ENCODE measurements around the gene PHF11. TPM values are rescaled to one million over a fixed set of nuclear protein-coding genes. Genes with fewer than 3 reads are reported as not detected.

PHF11 gene
- total RNA-seq, 1 donor from 2014 or later, result 34.3 TPM

- Mint-ChIP-seq H3K4me3 (ENCODE audit: low read depth) (no peak overlapping the region), H3K4me1 (ENCODE audit: low read depth) (peaks cover 4% of the 10 kb centered on the region), H3K27me3 (no peaks in the 10 kb centered on the region), H3K36me3 (ENCODE audit: insufficient read depth) (peaks cover 14% of the 10 kb centered on the region), H3K27ac (no peak overlapping the region), H3K9me3 (ENCODE audit: low read depth) (no peaks in the 10 kb centered on the region)
- DNase-seq (ENCODE audit: low spot score, unreplicated experiment), result no peak
- TF ChIP-seq CTCF (IDR thresholded peaks at IDR 0.05; ENCODE audit: unreplicated experiment), result no peak
Observed at GRCh38 chr13:49540552-49540951, 44.8 kb downstream of the PHF11 start.

GRCh38 chr13:49543656-49544055 lies 47.9 kb downstream of the PHF11 start:
- Mint-ChIP-seq H3K4me1 (ENCODE audit: low read depth) (peaks cover 10% of the 10 kb centered on the region), H3K36me3 (ENCODE audit: insufficient read depth) (peaks cover 19% of the 10 kb centered on the region), H3K27ac (no peak overlapping the region), H3K27me3 (no peaks in the 10 kb centered on the region), H3K9me3 (ENCODE audit: low read depth) (no peaks in the 10 kb centered on the region), H3K4me3 (ENCODE audit: low read depth) (no peak overlapping the region)
- no peak for DNase-seq (ENCODE audit: low spot score, unreplicated experiment)
- TF ChIP-seq CTCF (IDR thresholded peaks at IDR 0.05; ENCODE audit: unreplicated experiment), result no peak

GRCh38 chr13:49545661-49546060 lies 49.9 kb downstream of the PHF11 start:
- no peaks in the 10 kb centered on the region for H3K9me3 Mint-ChIP-seq (ENCODE audit: low read depth)
- peak overlapping the region; percentile 41 for H3K27ac Mint-ChIP-seq
- H3K27me3 Mint-ChIP-seq, result no peaks in the 10 kb centered on the region
- peaks cover 10% of the 10 kb centered on the region for H3K4me1 Mint-ChIP-seq (ENCODE audit: low read depth)
- no peak for DNase-seq (ENCODE audit: low spot score, unreplicated experiment)
- TF ChIP-seq CTCF (IDR thresholded peaks at IDR 0.05; ENCODE audit: unreplicated experiment), result no peak
- no peak overlapping the region for H3K4me3 Mint-ChIP-seq (ENCODE audit: low read depth)
- H3K36me3 Mint-ChIP-seq (ENCODE audit: insufficient read depth), result peaks cover 20% of the 10 kb centered on the region

- no peak for DNase-seq (ENCODE audit: low spot score, unreplicated experiment)
- H3K4me3 Mint-ChIP-seq (ENCODE audit: low read depth), result no peak overlapping the region
- H3K36me3 Mint-ChIP-seq (ENCODE audit: insufficient read depth), result peaks cover 22% of the 10 kb centered on the region
- H3K9me3 Mint-ChIP-seq (ENCODE audit: low read depth), result no peaks in the 10 kb centered on the region
- H3K27ac Mint-ChIP-seq, result no peak overlapping the region
- H3K4me1 Mint-ChIP-seq (ENCODE audit: low read depth), result peaks cover 10% of the 10 kb centered on the region
- no peak for TF ChIP-seq CTCF (IDR thresholded peaks at IDR 0.05; ENCODE audit: unreplicated experiment)
- H3K27me3 Mint-ChIP-seq, result no peaks in the 10 kb centered on the region
Observed at GRCh38 chr13:49546561-49546960, 50.8 kb downstream of the PHF11 start.

GRCh38 chr13:49549289-49549688 lies 53.5 kb downstream of the PHF11 start:
- Mint-ChIP-seq H3K27me3 (peaks cover 4% of the 10 kb centered on the region), H3K4me3 (ENCODE audit: low read depth) (no peak overlapping the region), H3K27ac (no peak overlapping the region), H3K4me1 (ENCODE audit: low read depth) (peaks cover 10% of the 10 kb centered on the region), H3K9me3 (ENCODE audit: low read depth) (no peaks in the 10 kb centered on the region), H3K36me3 (ENCODE audit: insufficient read depth) (peaks cover 33% of the 10 kb centered on the region)
- DNase-seq (ENCODE audit: low spot score, unreplicated experiment), result no peak
- TF ChIP-seq CTCF (IDR thresholded peaks at IDR 0.05; ENCODE audit: unreplicated experiment), result no peak

Data from progenitor cell of endocrine pancreas (in vitro differentiated cells).